ENCODE measurements around the gene GRK3. TPM values are rescaled to one million over a fixed set of nuclear protein-coding genes. Genes with fewer than 3 reads are reported as not detected.

The GRK3 gene
- total RNA-seq, 1 donor from 2014 or later, result 74.9 TPM

- intact Hi-C loops (cut with DNase I), result no loop called here
- no peak for TF ChIP-seq CTCF (IDR thresholded peaks at IDR 0.05)
- no peak for DNase-seq (ENCODE audit: low spot score in 2 of 2)
- H3K27ac ChIP-seq, result no peak overlapping the region
- no peaks in the 10 kb centered on the region for H3K9me3 ChIP-seq
- H3K27me3 ChIP-seq, result no peaks in the 10 kb centered on the region
- peaks cover 0 to 7% of the 10 kb centered on the region in 2 donors for H3K36me3 ChIP-seq
- no peak overlapping the region for H3K4me3 ChIP-seq
- no peaks in the 10 kb centered on the region for H3K4me1 ChIP-seq
These were observed 130.7 kb downstream of the GRK3 start for GRCh38 chr22:25695146-25695545.

GRCh38 chr22:25696763-25697162, 132.3 kb downstream of the GRK3 start:
- Histone ChIP-seq H3K36me3 (no peaks in the 10 kb centered on the region), H3K4me3 (no peak overlapping the region), H3K27ac (no peak overlapping the region), H3K27me3 (no peaks in the 10 kb centered on the region), H3K9me3 (no peaks in the 10 kb centered on the region), H3K4me1 (no peaks in the 10 kb centered on the region)
- no peak for DNase-seq (ENCODE audit: low spot score in 2 of 2)
- no peak for TF ChIP-seq CTCF (IDR thresholded peaks at IDR 0.05)
- intact Hi-C loops (cut with DNase I), result no loop called here

- DNase-seq (ENCODE audit: low spot score in 2 of 2), result no peak
- intact Hi-C loops (cut with DNase I), result no loop called here
- Histone ChIP-seq H3K27me3 (no peaks in the 10 kb centered on the region), H3K4me1 (no peaks in the 10 kb centered on the region), H3K4me3 (no peak overlapping the region), H3K27ac (no peak overlapping the region), H3K9me3 (no peaks in the 10 kb centered on the region), H3K36me3 (no peaks in the 10 kb centered on the region)
- no peak for TF ChIP-seq CTCF (IDR thresholded peaks at IDR 0.05)
These were observed 132.7 kb downstream of the GRK3 start for GRCh38 chr22:25697181-25697664.

GRCh38 chr22:25697978-25698377, 133.5 kb downstream of the GRK3 start:
- no peaks in the 10 kb centered on the region for H3K9me3 ChIP-seq
- no peak for TF ChIP-seq CTCF (IDR thresholded peaks at IDR 0.05)
- DNase-seq (ENCODE audit: low spot score in 2 of 2), result no peak
- no peaks in the 10 kb centered on the region for H3K27me3 ChIP-seq
- H3K36me3 ChIP-seq, result no peaks in the 10 kb centered on the region
- H3K4me1 ChIP-seq, result no peaks in the 10 kb centered on the region
- intact Hi-C loops (cut with DNase I), result no loop called here
- H3K27ac ChIP-seq, result no peak overlapping the region
- H3K4me3 ChIP-seq, result no peak overlapping the region

GRCh38 chr22:25698461-25698860, 134.0 kb downstream of the GRK3 start:
- no peak overlapping the region for H3K27ac ChIP-seq
- no peaks in the 10 kb centered on the region for H3K27me3 ChIP-seq
- intact Hi-C loops (cut with DNase I), result no loop called here
- H3K36me3 ChIP-seq, result no peaks in the 10 kb centered on the region
- TF ChIP-seq CTCF (IDR thresholded peaks at IDR 0.05), result no peak
- H3K4me3 ChIP-seq, result no peak overlapping the region
- no peaks in the 10 kb centered on the region for H3K4me1 ChIP-seq
- H3K9me3 ChIP-seq, result no peaks in the 10 kb centered on the region
- no peak for DNase-seq (ENCODE audit: low spot score in 2 of 2)

- no peak overlapping the region for H3K4me3 ChIP-seq
- intact Hi-C loops (cut with DNase I), result no loop called here
These were observed 134.5 kb downstream of the GRK3 start for GRCh38 chr22:25698978-25699377.

More at GRCh38 chr22:25698978-25699377, 134.5 kb downstream of the GRK3 start:
- Histone ChIP-seq H3K27ac (no peak overlapping the region), H3K36me3 (no peaks in the 10 kb centered on the region), H3K9me3 (no peaks in the 10 kb centered on the region), H3K4me1 (no peaks in the 10 kb centered on the region), H3K27me3 (no peaks in the 10 kb centered on the region)
- TF ChIP-seq CTCF (IDR thresholded peaks at IDR 0.05), result no peak
- DNase-seq (ENCODE audit: low spot score in 2 of 2), result no peak

Measured in ascending aorta (tissue), 2 donors.